OCI-LY3 (cell line): ENCODE measurements around the gene CNRIP1.

Source experiments
- H2AFZ ChIP-seq: fragments of 200-600, 300-600 bp; shearing (Covaris generic); 2 replicates; pipeline ENCODE4 v1.6.0; 2014; ENCODE audit warnings: antibody characterized with exemption, low read depth, low read length
- H3K27ac ChIP-seq: fragments of 200-600, 300-600 bp; sonication (generic); 2 replicates; pipeline ENCODE4 v1.5.1; 2014; ENCODE audit warnings: mild to moderate bottlenecking, low read length, moderate library complexity, mixed read lengths
- H3K27me3 ChIP-seq: fragments of 200-600, 300-600 bp; sonication (generic); 2 replicates; pipeline ENCODE4 v1.6.1; 2014; ENCODE audit warnings: low read depth, low read length, mixed read lengths
- H3K36me3 ChIP-seq: fragments of 200-600, 300-600 bp; sonication (generic); replicated peaks from 2 replicates; pipeline ENCODE3; 2014; ENCODE audit warnings: low read depth, low read length, mixed read lengths
- H3K4me1 ChIP-seq: fragments of 300-600, 200-600 bp; sonication (generic); 2 replicates; pipeline ENCODE4 v1.6.1; 2014; ENCODE audit warnings: low read length, mixed read lengths
- H3K4me2 ChIP-seq: fragments of 200-600, 300-600 bp; sonication (generic); 2 replicates; pipeline ENCODE4 v1.6.1; 2014; ENCODE audit warnings: low read length, mixed read lengths
- H3K4me3 ChIP-seq: fragments of 300-600, 200-600 bp; sonication (generic); 2 replicates; pipeline ENCODE4 v1.5.1; 2014; ENCODE audit warnings: antibody characterized with exemption, mild to moderate bottlenecking, low read length, moderate library complexity
- H3K79me2 ChIP-seq: fragments of 300-600, 200-600 bp; shearing (Covaris generic); 2 replicates; pipeline ENCODE4 v1.6.1; 2014; ENCODE audit warnings: mild to moderate bottlenecking, low read length, mixed read lengths
- H3K9ac ChIP-seq: fragments of 300-600, 200-600 bp; shearing (Covaris generic); 2 replicates; pipeline ENCODE4 v1.6.0; 2014; ENCODE audit warnings: mild to moderate bottlenecking, low read length, moderate library complexity
- H3K9me3 ChIP-seq: fragments of 200-600, 300-600 bp; shearing (Covaris generic); 2 replicates; pipeline ENCODE4 v1.6.1; 2014; ENCODE audit warnings: low read length, mixed read lengths; ENCODE audit not compliant: insufficient read depth
- H4K20me1 ChIP-seq: fragments of 200-600, 300-600 bp; sonication (generic); 2 replicates; pipeline ENCODE4 v1.6.1; 2016; ENCODE audit warnings: low read length, mixed read lengths; ENCODE audit not compliant: insufficient read depth
- CTCF ChIP-seq: fragments of 200-600, 300-600 bp; sonication (generic); IDR thresholded peaks from 2 replicates; pipeline ENCODE4 v1.5.1; 2014; ENCODE audit warnings: antibody characterized with exemption, low read length, low read depth
- EZH2phosphoT487 ChIP-seq: fragments of 200-600 bp; shearing (Covaris generic); IDR thresholded peaks from 2 replicates; pipeline ENCODE4 v1.6.1; 2018; ENCODE audit warnings: antibody characterized with exemption, mixed run types, low read depth

CNRIP1 gene

DNA sequence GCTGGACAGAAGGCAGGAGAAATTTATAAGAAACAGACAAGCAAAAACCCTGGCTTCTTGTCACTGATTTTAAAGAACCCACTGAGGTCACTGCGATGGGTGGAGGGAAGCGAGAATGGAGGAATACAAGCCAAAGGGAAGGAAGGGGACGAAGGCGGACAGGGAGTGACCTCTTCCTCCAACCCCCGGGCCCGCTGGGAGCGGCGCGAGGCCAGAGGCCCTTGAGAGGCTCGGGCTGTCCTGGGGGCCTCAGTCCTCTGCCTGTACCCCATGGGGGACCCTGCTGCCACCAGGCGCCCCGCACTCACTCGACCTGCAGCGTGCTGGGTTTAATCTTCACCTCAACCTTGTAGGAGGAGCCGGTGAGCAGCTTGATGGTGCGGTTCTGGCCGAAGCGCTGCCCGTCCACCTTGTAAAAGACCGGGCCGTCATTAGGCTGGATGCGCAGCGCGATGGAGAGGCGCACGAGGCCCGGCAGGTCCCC, 793 bp downstream of the CNRIP1 start:
- Histone ChIP-seq H4K20me1 (no peaks in the 10 kb centered on the region), H3K36me3 (no peaks in the 10 kb centered on the region), H2AFZ (no peak overlapping the region), H3K27ac (no peak overlapping the region), H3K9ac (no peak overlapping the region), H3K4me1 (peaks cover 5% of the 10 kb centered on the region; the same call in 1 of the 2 replicates), H3K79me2 (no peaks in the 10 kb centered on the region), H3K9me3 (no peaks in the 10 kb centered on the region), H3K4me2 (no peak overlapping the region), H3K27me3 (no peaks in the 10 kb centered on the region), H3K4me3 (no peak overlapping the region)
- TF ChIP-seq EZH2phosphoT487 = no peak
- no peak for TF ChIP-seq CTCF

GRCh38 chr2:68317971-68318913, 1.5 kb downstream of the CNRIP1 start:
- Histone ChIP-seq H4K20me1 (no peaks in the 10 kb centered on the region), H3K27me3 (no peaks in the 10 kb centered on the region), H3K36me3 (no peaks in the 10 kb centered on the region), H3K9ac (no peak overlapping the region), H3K4me1 (peaks cover 5% of the 10 kb centered on the region; the same call in 1 of the 2 replicates), H3K27ac (no peak overlapping the region), H3K9me3 (no peaks in the 10 kb centered on the region), H3K4me2 (no peak overlapping the region), H3K4me3 (no peak overlapping the region), H3K79me2 (no peaks in the 10 kb centered on the region), H2AFZ (no peak overlapping the region)
- TF ChIP-seq EZH2phosphoT487 (no peak), CTCF (no peak)

GRCh38 chr2:68316111-68316510, 3.6 kb downstream of the CNRIP1 start:
- H3K9ac ChIP-seq = no peak overlapping the region
- H3K4me3 ChIP-seq = no peak overlapping the region
- no peak overlapping the region for H3K27ac ChIP-seq
- H2AFZ ChIP-seq = no peak overlapping the region
- H4K20me1 ChIP-seq = no peaks in the 10 kb centered on the region
- no peaks in the 10 kb centered on the region for H3K79me2 ChIP-seq
- H3K9me3 ChIP-seq = no peaks in the 10 kb centered on the region
- no peaks in the 10 kb centered on the region for H3K4me1 ChIP-seq
- H3K4me2 ChIP-seq = no peak overlapping the region
- H3K36me3 ChIP-seq = no peaks in the 10 kb centered on the region
- TF ChIP-seq EZH2phosphoT487 (no peak), CTCF (no peak)
- no peaks in the 10 kb centered on the region for H3K27me3 ChIP-seq

DNA sequence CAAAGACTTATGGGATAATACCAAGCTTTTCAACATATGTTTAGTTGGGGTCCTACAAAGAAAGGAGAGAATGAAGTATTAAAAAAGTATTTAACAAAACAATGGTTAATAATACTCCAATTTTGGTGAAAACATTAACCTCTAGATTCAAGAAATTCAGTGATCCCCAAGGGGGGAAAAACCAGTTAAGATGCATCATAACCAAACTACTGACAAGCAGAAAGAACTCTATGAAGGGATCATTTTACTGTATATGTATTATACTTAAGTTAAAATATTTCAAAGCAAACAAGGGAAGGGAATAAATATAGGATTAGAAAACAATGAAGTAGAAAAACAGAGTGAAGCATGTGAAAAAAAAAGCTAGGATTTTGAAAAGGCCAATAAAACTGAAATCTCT, 8.7 kb downstream of the CNRIP1 start:
- no peak overlapping the region for H3K27ac ChIP-seq
- no peak overlapping the region for H3K9ac ChIP-seq
- TF ChIP-seq CTCF (no peak), EZH2phosphoT487 (no peak)

More for the DNA sequence above, 8.7 kb downstream of the CNRIP1 start:
- H3K27me3 ChIP-seq = no peaks in the 10 kb centered on the region
- H3K4me2 ChIP-seq = no peak overlapping the region
- no peak overlapping the region for H3K4me3 ChIP-seq
- H3K9me3 ChIP-seq = no peaks in the 10 kb centered on the region
- no peak overlapping the region for H2AFZ ChIP-seq
- H3K79me2 ChIP-seq = no peaks in the 10 kb centered on the region
- H3K36me3 ChIP-seq = no peaks in the 10 kb centered on the region
- no peaks in the 10 kb centered on the region for H4K20me1 ChIP-seq
- no peaks in the 10 kb centered on the region for H3K4me1 ChIP-seq
